Left kidney (tissue), 8 donors: ENCODE data around the gene RNF14. TPM values are rescaled to one million over a fixed set of nuclear protein-coding genes. Genes with fewer than 3 reads are reported as not detected.
"Not testable (repeated sequence)": the region's sequence is repeated elsewhere in the genome, so short reads cannot be mapped to it uniquely, and the experiment has no call there.

Experiments
- DNase-seq: peaks from one replicate; pipeline ENCODE4 v3.0.0-alpha.2; 2013
- long read RNA-seq, 8 donors: transcript quantifications; one replicate each; lab custom pipeline, GENCODE V29; 2026
- polyA plus RNA-seq: library from polyadenylated mRNA; unstranded; fragments of 120-200 nt; gene quantifications from one replicate; pipeline ENCODE4 v1.2.1, GENCODE V29; 2013; ENCODE audit not compliant: insufficient read length

The RNF14 gene, protein sequence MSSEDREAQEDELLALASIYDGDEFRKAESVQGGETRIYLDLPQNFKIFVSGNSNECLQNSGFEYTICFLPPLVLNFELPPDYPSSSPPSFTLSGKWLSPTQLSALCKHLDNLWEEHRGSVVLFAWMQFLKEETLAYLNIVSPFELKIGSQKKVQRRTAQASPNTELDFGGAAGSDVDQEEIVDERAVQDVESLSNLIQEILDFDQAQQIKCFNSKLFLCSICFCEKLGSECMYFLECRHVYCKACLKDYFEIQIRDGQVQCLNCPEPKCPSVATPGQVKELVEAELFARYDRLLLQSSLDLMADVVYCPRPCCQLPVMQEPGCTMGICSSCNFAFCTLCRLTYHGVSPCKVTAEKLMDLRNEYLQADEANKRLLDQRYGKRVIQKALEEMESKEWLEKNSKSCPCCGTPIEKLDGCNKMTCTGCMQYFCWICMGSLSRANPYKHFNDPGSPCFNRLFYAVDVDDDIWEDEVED
- 66.6 TPM for polyA plus RNA-seq
- long read RNA-seq, donor 1, full-length matches to known transcripts = 9 of 9 reads
- long read RNA-seq, donor 1, partial matches to known transcripts = 0 of 9 reads
- long read RNA-seq, donor 1, other reads (novel, unspliced or antisense) = 0 of 9 reads
- long read RNA-seq, donor 2, full-length matches to known transcripts = 6 of 6 reads
- long read RNA-seq, donor 2, partial matches to known transcripts = 0 of 6 reads
- long read RNA-seq, donor 2, other reads (novel, unspliced or antisense) = 0 of 6 reads
- long read RNA-seq, donor 3, full-length matches to known transcripts = 6 of 11 reads
- long read RNA-seq, donor 3, partial matches to known transcripts = 5 of 11 reads
- long read RNA-seq, donor 3, other reads (novel, unspliced or antisense) = 0 of 11 reads
- long read RNA-seq, donor 4 = 0 reads
- long read RNA-seq, donor 5, full-length matches to known transcripts = 12 of 21 reads
- long read RNA-seq, donor 5, partial matches to known transcripts = 9 of 21 reads
- long read RNA-seq, donor 5, other reads (novel, unspliced or antisense) = 0 of 21 reads
- long read RNA-seq, donor 6, full-length matches to known transcripts = 6 of 6 reads
- long read RNA-seq, donor 6, partial matches to known transcripts = 0 of 6 reads
- long read RNA-seq, donor 6, other reads (novel, unspliced or antisense) = 0 of 6 reads
- long read RNA-seq, donor 7, full-length matches to known transcripts = 5 of 14 reads
- long read RNA-seq, donor 7, partial matches to known transcripts = 9 of 14 reads
- long read RNA-seq, donor 7, other reads (novel, unspliced or antisense) = 0 of 14 reads
- long read RNA-seq, donor 8, partial matches to known transcripts = 7 of 9 reads
- long read RNA-seq, donor 8, other reads (novel, unspliced or antisense) = 0 of 9 reads

DNA sequence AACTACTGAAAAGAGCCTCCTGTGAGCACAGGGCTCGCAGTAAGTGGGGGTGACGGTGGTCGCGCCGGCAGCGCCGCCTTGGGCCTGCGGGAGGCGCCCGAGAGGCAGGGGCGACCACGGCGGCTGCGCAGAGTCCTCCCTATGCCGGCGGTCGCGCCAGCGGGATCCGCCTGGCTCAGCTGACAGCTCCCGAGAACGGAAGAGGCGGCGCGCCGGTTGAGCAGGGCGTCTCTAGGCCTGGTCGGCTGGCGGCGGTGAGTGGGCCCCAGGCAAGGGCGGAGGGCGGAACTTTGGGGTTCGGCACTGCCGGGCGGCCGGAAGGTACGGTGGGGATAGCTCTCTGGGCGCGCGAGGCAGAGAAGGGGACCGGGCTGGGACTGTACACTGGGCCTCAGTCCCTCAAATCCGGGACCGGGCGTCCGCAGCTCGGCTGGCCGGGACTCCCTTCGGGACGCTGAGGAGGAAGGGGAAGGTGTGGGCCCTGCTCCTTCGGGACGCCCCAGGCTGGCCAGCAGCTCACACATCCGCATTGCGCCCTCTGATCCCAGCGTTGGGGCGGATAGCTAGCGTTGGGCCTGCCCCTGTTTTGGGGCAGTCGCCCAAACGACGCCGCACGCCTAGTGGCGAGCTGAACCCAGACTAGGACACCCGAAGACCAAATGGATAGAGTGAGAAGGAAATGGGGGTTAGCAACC is at the start of gene RNF14:
Gene RNF14, plus strand, starts transcription at position 192 of the 695 bp plus-strand sequence. CDS start 4,484 bp downstream, outside the sequence.
- peak; percentile 89 for DNase-seq

GRCh38 chr5:141919218-141920119 is 49.4 kb upstream of the RNF14 start:
- no peak for DNase-seq

- no peak for DNase-seq
These were observed 48.1 kb upstream of the RNF14 start for GRCh38 chr5:141920771-141921170.

- not testable (repeated sequence) for DNase-seq
These were observed 46.0 kb upstream of the RNF14 start for GRCh38 chr5:141922827-141923447.

DNA sequence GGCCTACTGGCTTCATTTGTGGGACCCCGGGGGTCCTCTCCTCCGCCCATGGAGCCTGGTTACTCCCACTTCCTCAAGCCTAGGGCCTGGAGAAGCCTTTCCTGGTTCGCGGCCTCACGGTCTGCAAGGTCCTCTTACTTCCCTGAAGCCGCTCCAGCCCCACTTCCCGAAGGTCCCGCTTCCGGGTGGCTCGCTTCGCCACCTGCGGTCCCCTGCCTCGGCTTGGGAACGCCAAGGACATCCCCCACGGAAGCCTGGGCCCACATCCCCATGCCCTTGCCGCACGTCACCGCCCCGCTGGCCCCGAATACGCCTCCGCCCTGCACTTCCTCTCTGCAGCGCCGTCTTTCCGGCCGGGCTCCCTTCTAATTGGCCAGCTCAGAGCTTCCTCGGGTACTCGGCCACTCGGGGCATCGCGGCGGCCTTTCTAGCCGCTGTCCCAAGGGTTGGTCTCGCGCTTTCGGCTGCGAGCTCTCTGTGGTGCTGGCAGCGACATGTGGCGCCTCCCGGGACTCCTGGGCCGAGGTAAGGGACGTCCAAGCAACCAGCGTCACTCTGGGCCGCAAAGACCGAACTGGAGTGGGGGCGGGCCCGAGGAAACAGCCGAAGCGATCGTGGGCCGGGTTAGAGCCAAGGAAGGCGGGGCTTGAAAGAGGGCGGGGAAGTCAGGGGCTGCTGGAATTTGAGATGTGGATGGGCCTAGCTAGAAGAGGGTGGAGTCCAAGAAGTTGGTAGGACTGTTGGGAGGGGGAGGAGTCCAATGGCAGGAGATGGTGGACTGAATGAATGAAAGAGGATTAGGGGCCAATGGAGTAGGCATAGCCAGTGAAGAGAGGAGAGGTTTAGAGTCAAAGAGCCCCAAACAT is 45.2 kb upstream of the RNF14 start, which contains the start of gene DELE1:
Gene DELE1, plus strand, starts transcription at position 424 of the 866 bp plus-strand sequence. Its CDS starts 71 bp downstream, at position 495.
- DNase-seq = peak; percentile 95

DNA sequence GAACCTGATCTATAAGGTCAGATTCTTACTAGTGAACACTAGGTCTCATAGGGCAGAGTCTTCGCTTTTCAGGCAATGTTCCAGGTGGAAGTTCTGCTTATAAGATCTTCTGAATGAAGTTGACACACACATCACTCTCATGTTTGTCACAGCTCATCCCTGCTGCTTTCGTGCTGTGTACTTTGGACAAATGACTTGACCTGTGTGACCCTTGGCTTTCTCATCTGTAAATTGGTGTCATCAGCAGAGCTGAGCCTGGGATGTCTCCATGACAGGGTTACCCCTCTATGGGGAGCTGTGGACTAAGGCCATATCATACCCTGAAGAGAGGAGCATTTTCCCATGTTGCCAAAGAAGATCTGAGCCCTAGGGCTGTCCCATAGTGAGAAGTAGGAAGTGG is 42.5 kb upstream of the RNF14 start:
- DNase-seq = no peak

DNA sequence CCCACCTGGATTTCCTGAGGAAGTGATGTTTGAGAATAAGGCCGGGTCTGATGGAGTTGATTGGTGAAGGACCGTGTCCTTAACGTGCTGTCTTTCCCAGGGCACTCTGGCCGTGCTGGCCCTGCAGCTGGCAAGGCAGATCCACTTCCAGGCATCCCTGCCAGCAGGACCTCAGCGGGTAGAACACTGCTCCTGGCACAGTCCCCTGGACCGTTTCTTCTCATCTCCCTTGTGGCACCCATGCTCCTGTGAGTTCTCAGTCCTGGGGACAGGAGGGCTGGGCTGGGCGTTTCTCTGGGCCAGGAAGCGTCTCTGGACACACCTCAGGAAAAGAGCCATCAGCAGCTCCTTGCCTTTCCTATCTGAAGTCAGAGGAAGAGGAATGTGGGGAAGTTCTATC is 40.9 kb upstream of the RNF14 start:
- DNase-seq = no peak

DNA sequence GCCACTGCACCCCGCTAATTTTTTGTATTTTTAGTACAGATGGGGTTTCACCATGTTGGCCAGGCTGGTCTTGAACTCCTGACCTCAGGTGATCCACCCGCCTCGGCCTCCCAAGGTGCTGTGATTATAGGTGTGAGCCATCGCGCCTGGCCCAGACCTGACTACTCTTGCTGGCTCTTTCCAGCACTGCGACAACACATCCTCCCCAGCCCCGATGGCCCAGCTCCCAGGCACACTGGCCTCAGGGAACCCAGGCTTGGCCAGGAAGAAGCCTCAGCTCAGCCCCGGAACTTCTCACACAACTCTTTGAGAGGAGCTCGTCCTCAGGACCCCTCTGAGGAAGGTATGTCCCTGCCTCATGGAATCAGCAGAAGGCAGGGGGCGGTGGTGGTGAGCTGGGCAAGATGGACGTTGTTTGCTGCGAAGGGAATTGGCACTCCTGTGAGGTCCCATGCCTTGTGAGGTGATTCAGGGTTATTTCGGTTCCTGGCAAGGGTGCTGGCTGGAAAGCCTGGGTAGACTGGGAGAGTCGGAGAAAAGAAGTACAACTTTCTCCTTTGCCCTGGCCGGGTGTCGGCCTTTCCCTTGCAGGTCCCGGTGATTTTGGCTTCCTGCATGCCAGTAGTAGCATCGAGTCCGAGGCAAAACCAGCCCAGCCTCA is 39.4 kb upstream of the RNF14 start:
- DNase-seq = no peak

GRCh38 chr5:141931694-141932093 is 37.2 kb upstream of the RNF14 start:
- DNase-seq = no peak

DNA sequence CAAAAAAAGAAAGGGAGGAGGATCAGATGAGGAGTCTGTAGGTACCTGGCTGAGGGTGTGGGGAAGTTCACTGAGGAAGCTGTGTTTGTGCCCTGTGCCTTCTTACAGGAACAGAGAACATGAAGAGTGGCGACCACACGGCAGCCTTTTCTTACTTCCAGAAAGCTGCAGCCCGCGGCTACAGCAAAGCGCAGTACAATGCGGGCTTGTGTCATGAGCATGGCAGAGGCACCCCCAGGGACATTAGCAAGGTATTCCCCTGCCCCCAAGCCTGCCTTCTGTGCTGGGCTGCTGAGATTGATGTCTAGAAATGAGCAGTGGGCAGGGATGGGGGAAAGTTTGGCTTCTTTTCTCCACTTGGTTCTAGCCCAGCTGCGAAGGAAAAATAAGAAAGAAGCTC is 35.8 kb upstream of the RNF14 start:
- no peak for DNase-seq

DNA sequence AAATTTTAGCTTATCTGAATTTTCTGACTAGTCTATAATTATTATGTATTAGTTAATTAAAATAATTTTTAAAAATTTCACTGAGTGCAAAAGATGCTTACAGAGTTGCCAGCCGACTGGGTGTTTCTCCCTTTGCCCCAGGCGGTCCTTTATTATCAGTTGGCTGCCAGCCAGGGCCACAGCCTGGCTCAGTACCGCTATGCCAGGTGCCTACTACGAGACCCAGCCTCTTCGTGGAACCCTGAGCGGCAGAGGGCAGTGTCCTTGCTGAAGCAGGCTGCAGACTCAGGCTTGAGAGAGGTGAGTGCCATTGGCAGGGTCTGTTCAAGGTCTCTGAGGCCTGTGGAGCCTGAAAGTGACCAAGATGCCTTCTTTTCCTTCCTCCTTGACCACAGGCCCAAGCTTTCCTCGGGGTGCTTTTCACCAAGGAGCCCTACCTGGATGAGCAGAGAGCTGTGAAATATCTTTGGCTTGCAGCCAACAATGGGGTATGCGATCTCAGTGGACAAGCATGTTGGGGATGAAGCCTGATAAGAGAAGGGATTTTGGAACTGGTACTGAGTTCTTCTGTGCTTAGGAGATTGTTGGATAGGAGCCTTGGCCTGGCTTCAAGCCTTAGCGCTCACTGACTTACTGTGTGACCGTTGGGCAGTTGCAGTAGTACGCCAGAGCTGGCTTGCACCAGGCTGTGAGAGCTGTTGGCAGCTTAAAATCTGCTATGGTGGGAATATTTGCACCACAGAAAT is 34.6 kb upstream of the RNF14 start:
- no peak for DNase-seq

DNA sequence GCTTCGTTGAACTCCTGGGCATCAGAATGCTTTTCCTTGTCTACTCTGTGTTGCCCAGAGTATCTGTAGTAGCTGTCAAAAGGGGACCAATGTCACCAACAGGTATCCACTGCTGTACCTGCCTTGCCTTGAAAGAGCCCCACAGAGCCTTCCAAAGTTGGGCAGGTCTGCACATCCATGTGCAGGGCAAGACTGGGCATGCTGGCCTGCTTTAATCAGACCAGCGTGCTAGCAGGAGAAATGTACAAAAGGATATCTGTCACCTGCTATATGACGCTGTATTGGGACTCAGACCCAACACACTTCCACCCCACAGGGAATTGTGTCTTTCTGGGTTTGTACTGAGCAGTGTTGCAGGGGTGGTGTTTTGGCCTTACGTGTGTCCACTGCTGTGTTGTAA is 33.4 kb upstream of the RNF14 start:
- no peak for DNase-seq

DNA sequence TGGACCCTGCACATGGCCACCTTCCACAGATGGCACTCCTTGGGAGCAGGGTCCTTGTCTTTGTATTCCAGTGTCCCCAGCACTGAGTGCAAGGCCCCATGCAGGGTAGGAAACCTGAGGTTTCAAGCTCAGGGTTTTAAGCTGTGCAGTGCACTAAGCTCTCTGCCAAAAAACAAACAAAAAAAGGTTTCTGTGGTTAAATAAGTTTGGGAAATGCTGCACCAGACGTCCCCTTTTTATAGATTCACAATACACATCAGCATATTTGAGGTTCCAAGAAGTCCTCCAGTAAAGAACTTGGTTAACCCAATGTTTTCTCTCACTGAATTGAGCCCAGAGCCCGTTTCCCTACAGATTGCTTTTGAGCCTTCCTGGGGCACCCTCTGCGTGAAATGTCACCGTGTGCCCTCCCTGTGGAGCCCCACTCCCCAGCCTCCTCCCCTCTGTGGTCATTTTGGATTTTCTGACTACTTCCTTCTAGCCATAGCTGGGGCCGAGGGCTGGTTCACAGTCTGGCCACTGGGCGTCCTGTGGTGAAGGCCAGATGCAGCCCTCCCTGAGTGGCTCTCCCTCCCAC is 28.1 kb upstream of the RNF14 start:
- no peak for DNase-seq

DNA sequence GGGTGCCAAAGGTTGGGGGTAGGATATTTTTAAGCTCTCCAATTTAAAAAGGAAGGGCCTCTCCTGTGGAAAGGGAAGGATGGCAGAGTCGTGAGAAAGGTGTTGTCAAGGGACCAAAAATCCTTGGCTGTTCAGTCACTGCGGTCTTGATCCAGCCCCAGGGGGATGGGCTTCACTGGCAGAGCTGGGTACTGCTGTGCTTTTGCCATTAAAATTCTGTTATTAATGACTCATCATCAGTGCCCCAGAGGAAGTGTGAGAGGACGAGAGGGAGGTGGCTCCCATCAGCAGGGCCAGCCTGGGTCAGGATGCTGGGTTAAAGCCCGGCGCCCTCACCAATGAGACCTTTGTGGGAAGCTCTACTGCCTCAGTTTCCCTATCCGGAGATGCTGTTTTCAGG is 27.6 kb upstream of the RNF14 start:
- no peak for DNase-seq

- DNase-seq = no peak
These were observed 27.1 kb upstream of the RNF14 start for GRCh38 chr5:141941779-141942178.

DNA sequence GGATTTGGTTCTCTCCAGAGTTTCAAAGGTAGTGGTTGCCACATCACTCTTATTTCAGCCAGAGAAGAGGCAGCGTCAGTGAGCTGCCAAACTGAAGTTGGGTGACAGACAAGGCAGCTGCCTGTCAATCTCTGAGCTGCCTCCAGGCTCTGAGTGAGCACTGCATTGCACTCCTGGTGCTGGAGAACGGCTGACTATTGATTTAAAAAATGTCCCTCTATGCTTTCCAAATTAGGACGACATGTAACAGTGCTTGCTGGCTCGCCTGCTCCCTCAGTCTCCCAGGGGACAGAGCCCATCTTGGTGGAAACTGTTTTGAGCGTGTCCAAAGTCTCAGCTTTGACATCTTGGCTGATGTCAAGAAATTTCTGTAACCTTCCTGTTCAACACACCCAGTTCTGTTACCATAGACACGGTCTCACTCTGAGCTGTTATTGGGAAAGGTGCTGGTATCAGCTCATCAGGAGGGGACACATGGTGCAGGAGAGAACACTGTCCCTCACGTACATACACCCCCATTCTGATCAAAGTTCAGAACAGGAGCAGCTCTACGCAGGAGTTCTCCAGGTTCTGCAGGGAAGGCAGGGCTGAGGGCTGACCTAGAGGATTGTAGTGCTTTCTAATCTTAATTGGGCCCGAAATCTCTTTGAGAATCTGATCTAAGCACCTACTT is 26.6 kb upstream of the RNF14 start:
- DNase-seq = no peak
